Keratinocyte (primary cell): Measurements from ENCODE around the gene TH. TPM values are rescaled to one million over a fixed set of nuclear protein-coding genes. Genes with fewer than 3 reads are reported as not detected.

Experiments
- DNase-seq: peaks from one replicate; pipeline ENCODE4 v3.0.0-alpha.2; 2011; ENCODE audit warnings: low read depth, missing footprints, low spot score
- FAIRE-seq: peaks from 2 replicates; lab custom pipeline; 2011; peaks lifted over from hg19 to GRCh38; lab: Jason Lieb, UNC
- H2AFZ ChIP-seq: 2 replicates; pipeline ENCODE4 v1.6.0; 2012; ENCODE audit warnings: low read length, control low read depth, inconsistent platforms; ENCODE audit not compliant: control insufficient read depth
- H3K27ac ChIP-seq: 2 replicates; pipeline ENCODE4 v1.5.1; 2011; ENCODE audit warnings: low read length; ENCODE audit not compliant: control insufficient read depth, insufficient read depth
- H3K27me3 ChIP-seq: 3 replicates; pipeline ENCODE4 v1.6.0; 2011; ENCODE audit warnings: low read length; ENCODE audit not compliant: control insufficient read depth, insufficient read depth; ENCODE audit errors: extremely low read depth
- H3K36me3 ChIP-seq, 2 experiments: 2 replicates in 1 of 2; 3 replicates in 1 of 2; pipeline ENCODE4 v1.5.1; 2011; ENCODE audit warnings: low read length in 2 of 2, mild to moderate bottlenecking in 1 of 2; ENCODE audit not compliant: control insufficient read depth in 2 of 2, insufficient read depth in 2 of 2; ENCODE audit errors: extremely low read depth in 1 of 2
- H3K4me1 ChIP-seq: 3 replicates; pipeline ENCODE4 v1.5.1; 2011; ENCODE audit warnings: low read length; ENCODE audit not compliant: control insufficient read depth, insufficient read depth; ENCODE audit errors: extremely low read depth
- H3K4me2 ChIP-seq: 3 replicates; pipeline ENCODE4 v1.6.0; 2011; ENCODE audit warnings: low read depth, low read length; ENCODE audit not compliant: control insufficient read depth, insufficient read depth; ENCODE audit errors: extremely low read depth
- H3K4me3 ChIP-seq, 3 experiments: fragments of 200-600 bp in 1 of 3; sonication (generic) in 1 of 3; 2 replicates in 2 of 3; 3 replicates in 1 of 3; pipeline ENCODE4 v1.5.1; 2011 to 2016; ENCODE audit warnings: low read length in 3 of 3, mild to moderate bottlenecking in 3 of 3, control low read depth in 2 of 3, inconsistent platforms in 1 of 3, low read depth in 1 of 3, mixed read lengths in 1 of 3, mixed run types in 1 of 3, moderate library complexity in 1 of 3; ENCODE audit not compliant: control insufficient read depth in 2 of 3, insufficient read depth in 2 of 3; ENCODE audit errors: extremely low read depth in 1 of 3
- H3K79me2 ChIP-seq: 2 replicates; pipeline ENCODE4 v1.6.0; 2012; ENCODE audit warnings: low read length; ENCODE audit not compliant: control insufficient read depth, insufficient read depth
- H3K9ac ChIP-seq: 3 replicates; pipeline ENCODE4 v1.6.0; 2011; ENCODE audit warnings: low read length; ENCODE audit not compliant: control insufficient read depth, insufficient read depth; ENCODE audit errors: extremely low read depth
- H3K9me1 ChIP-seq: 3 replicates; pipeline ENCODE4 v1.6.0; 2011; ENCODE audit warnings: low read length; ENCODE audit not compliant: control insufficient read depth, insufficient read depth; ENCODE audit errors: extremely low read depth
- H3K9me3 ChIP-seq: 2 replicates; pipeline ENCODE4 v1.5.1; 2012; ENCODE audit warnings: low read depth, low read length; ENCODE audit not compliant: control insufficient read depth
- H4K20me1 ChIP-seq: 3 replicates; pipeline ENCODE4 v1.6.0; 2011; ENCODE audit warnings: low read length; ENCODE audit not compliant: control insufficient read depth, insufficient read depth; ENCODE audit errors: extremely low read depth
- EZH2 ChIP-seq: IDR thresholded peaks from one replicate; pipeline ENCODE4 v1.6.1; 2012; ENCODE audit warnings: inconsistent platforms, mild to moderate bottlenecking, low read length, moderate library complexity
- dilution Hi-C: fragments of 300-500 bp; cut with MboI; formaldehyde crosslinking; loops from one replicate; pipeline ENCODE4 v1.7.0; 2020; ENCODE audit warnings: low sequenced_read_pairs; ENCODE audit not compliant: extremely low pct_ligation_motif_present
- polyA plus RNA-seq, 5 experiments: library from polyadenylated mRNA; depleted of rRNA in 3 of 5; stranded (reverse) in 3 of 5; stranded (forward) in 1 of 5; unstranded in 1 of 5; fragments of >200 nt; gene quantifications; 1 replicate in 1 of 5; 2 replicates in 3 of 5; 3 replicates in 1 of 5; pipeline versions ENCODE4 v1.2.1 to v1.2.3, GENCODE V29; 2011 to 2012; ENCODE audit warnings: missing spikeins in 2 of 5, low read depth in 1 of 5, low replicate concordance in 1 of 5
- TF ChIP-seq, protein P1 (sequence below), 3 experiments: IDR thresholded peaks in 1 of 3; conservative IDR thresholded peaks in 1 of 3; optimal IDR thresholded peaks in 1 of 3; 2 replicates in 2 of 3; 3 replicates in 1 of 3; pipeline versions ENCODE3 to v1.5.1; 2011; ENCODE audit warnings: low read length in 3 of 3, mild to moderate bottlenecking in 3 of 3, moderate library complexity in 2 of 3, control low read depth in 1 of 3, inconsistent platforms in 1 of 3; ENCODE audit not compliant: insufficient read depth in 2 of 3; ENCODE audit errors: extremely low read depth in 1 of 3

Gene TH
- polyA plus RNA-seq, 1 donor (not counting 4 experiments of a cell fraction or from before 2014, with no cell fraction given): 0.50 TPM

DNA sequence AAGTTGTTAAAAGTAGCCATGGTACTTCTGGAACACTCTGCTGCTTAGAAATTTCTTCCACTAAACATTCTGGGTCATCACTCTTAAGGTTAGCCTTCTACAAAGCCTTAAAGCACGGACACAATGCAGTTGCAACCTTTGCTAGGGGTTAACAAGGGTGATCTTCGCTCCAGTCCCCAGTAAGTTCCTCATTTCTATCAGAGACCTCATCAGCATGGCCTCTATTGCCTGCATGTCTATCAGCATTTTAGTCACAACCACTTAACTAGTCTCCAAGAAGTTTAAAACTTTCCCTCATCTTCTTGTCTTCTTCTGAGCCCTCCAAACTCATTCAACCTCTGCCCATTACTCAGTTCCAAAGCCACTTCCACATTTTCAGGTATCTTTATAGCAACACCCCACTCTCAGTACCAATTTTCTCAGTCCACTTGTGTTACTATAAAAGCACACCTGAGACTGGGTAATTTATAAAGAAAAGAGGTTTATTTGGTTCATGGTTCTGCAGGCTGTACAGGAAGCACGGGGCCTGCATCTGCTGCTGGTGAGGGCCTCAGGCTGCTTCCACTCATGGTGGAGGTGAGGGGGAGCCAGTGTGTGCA is 48.7 kb upstream of the TH start:
- H3K4me1 ChIP-seq: peaks cover 7% of the 10 kb centered on the region
- H3K79me2 ChIP-seq: no peaks in the 10 kb centered on the region
- no peak for TF ChIP-seq EZH2
- no peak overlapping the region for H2AFZ ChIP-seq
- no peak overlapping the region for H3K4me2 ChIP-seq
- dilution Hi-C loops: no loop called here
- FAIRE-seq (no peak), DNase-seq (no peak)
- no peak overlapping the region for H3K4me3 ChIP-seq
- H4K20me1 ChIP-seq: no peaks in the 10 kb centered on the region
- H3K27me3 ChIP-seq: peaks cover 36% of the 10 kb centered on the region
- no peak overlapping the region for H3K9ac ChIP-seq
- no peaks in the 10 kb centered on the region for H3K9me3 ChIP-seq
- H3K36me3 ChIP-seq: no peaks in the 10 kb centered on the region
- no peak overlapping the region for H3K27ac ChIP-seq
- H3K9me1 ChIP-seq: no peaks in the 10 kb centered on the region

DNA sequence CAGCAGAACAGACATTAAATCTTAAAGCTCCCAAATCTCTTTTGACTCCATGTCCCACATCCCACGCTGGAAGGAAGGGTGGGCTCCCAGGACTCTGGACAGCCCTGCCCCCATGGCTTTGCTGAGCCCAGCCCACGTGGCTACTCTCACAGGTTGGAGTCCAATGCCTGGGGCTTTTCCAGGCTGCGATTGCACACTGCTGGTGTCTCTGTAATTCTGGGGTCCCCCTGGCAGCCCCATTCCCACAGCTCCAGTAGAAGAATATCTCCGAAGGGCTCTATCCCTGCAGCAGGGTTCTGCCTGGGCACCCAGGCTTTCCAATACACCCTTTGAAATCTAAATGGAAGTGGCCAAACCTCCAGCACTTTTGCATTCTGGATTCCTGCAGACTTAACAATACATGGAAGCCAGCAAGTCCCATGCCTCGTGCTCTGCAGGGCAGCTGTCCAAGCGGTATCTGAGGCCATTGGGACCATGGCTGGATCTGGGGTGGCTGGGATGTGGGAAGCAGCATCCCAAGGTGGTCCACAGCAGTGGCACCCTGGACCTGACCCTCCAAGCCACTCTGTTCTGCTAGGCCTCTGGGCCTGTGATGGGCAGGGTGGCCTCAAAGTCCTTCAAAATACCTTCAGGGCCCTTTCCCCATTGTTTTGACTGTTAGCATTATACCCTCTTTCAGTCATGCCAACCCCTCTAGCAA is 47.9 kb upstream of the TH start:
- Histone ChIP-seq H3K27me3 (peaks cover 36% of the 10 kb centered on the region), H3K9me3 (no peaks in the 10 kb centered on the region), H3K4me1 (peaks cover 7% of the 10 kb centered on the region), H3K27ac (no peak overlapping the region), H4K20me1 (no peaks in the 10 kb centered on the region), H3K9ac (no peak overlapping the region), H3K36me3 (no peaks in the 10 kb centered on the region), H3K79me2 (no peaks in the 10 kb centered on the region), H3K4me3 (no peak overlapping the region), H2AFZ (no peak overlapping the region), H3K4me2 (no peak overlapping the region), H3K9me1 (no peaks in the 10 kb centered on the region)
- TF ChIP-seq EZH2: no peak
- TF ChIP-seq, protein P1, sequence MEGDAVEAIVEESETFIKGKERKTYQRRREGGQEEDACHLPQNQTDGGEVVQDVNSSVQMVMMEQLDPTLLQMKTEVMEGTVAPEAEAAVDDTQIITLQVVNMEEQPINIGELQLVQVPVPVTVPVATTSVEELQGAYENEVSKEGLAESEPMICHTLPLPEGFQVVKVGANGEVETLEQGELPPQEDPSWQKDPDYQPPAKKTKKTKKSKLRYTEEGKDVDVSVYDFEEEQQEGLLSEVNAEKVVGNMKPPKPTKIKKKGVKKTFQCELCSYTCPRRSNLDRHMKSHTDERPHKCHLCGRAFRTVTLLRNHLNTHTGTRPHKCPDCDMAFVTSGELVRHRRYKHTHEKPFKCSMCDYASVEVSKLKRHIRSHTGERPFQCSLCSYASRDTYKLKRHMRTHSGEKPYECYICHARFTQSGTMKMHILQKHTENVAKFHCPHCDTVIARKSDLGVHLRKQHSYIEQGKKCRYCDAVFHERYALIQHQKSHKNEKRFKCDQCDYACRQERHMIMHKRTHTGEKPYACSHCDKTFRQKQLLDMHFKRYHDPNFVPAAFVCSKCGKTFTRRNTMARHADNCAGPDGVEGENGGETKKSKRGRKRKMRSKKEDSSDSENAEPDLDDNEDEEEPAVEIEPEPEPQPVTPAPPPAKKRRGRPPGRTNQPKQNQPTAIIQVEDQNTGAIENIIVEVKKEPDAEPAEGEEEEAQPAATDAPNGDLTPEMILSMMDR (optimal IDR thresholded peaks at IDR 0.05 in 1 of 3, IDR thresholded peaks at IDR 0.05 in 1 of 3, conservative IDR thresholded peaks at IDR 0.05 in 1 of 3; ENCODE audit: extremely low read depth in 1 of 3, insufficient read depth in 2 of 3, low read length in 3 of 3): no peak
- FAIRE-seq: no peak
- no peak for DNase-seq
- dilution Hi-C loops: no loop called here
